Neural progenitor cell (in vitro differentiated cells): Measurements from ENCODE around the gene MBLAC1.

Experiments
- EZH2 ChIP-seq: fragments of 200-600 bp; sonication (generic); IDR thresholded peaks from 2 replicates; pipeline ENCODE4 v1.6.1; 2017; ENCODE audit warnings: antibody characterized with exemption, mild to moderate bottlenecking, moderate library complexity
- TF ChIP-seq, protein P1 (sequence below): fragments of 200-600 bp; sonication (generic); IDR thresholded peaks from 2 replicates; pipeline ENCODE4 v1.5.1; 2017; ENCODE audit warnings: antibody characterized with exemption, mild to moderate bottlenecking

DNA sequence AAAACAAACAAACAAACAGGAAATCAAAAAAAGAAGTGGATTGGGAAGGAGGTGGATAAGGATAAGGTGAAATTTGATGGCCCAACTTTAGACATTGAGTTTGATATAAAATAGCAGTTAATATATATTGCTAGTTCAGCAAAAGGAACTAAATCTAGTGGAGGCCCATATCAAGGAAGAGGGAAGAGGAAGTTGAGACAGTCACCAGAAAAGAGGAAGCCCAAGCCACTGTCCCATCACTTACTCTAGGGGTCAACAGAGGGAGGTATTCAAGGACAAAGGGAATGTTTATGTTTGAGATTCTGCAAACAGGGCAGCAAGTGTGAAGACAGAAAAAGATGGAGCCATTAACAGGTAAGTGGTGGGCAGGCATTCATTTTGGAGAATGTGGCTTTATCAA is 25.6 kb downstream of the MBLAC1 start:
- no peak for TF ChIP-seq EZH2
- TF ChIP-seq, protein P1, sequence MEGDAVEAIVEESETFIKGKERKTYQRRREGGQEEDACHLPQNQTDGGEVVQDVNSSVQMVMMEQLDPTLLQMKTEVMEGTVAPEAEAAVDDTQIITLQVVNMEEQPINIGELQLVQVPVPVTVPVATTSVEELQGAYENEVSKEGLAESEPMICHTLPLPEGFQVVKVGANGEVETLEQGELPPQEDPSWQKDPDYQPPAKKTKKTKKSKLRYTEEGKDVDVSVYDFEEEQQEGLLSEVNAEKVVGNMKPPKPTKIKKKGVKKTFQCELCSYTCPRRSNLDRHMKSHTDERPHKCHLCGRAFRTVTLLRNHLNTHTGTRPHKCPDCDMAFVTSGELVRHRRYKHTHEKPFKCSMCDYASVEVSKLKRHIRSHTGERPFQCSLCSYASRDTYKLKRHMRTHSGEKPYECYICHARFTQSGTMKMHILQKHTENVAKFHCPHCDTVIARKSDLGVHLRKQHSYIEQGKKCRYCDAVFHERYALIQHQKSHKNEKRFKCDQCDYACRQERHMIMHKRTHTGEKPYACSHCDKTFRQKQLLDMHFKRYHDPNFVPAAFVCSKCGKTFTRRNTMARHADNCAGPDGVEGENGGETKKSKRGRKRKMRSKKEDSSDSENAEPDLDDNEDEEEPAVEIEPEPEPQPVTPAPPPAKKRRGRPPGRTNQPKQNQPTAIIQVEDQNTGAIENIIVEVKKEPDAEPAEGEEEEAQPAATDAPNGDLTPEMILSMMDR, result no peak
